Measurements from ENCODE around the gene TAB2. TPM values are rescaled to one million over a fixed set of nuclear protein-coding genes. Genes with fewer than 3 reads are reported as not detected.

TAB2 gene
- total RNA-seq, 1 donor from 2014 or later = 98.8 TPM

Other genes starting within 250 kb of the TAB2 start
- gene SUMO4, start 82.5 kb downstream of the TAB2 start, total RNA-seq = 7.1 TPM
- 1.6 TPM for gene ZC3H12D, start 167.3 kb downstream of the TAB2 start, total RNA-seq
- 37.4 TPM for gene PPIL4, start 228.3 kb downstream of the TAB2 start, total RNA-seq
- gene GINM1, start 248.7 kb downstream of the TAB2 start, total RNA-seq = 49.7 TPM